Smooth muscle cell of the brain vasculature (primary cell): ENCODE data around the gene RRAGD.

Experiments used
- DNase-seq: peaks from one replicate; pipeline ENCODE4 v3.0.0-alpha.2; 2012; ENCODE audit warnings: low read depth, low spot score

RRAGD gene

GRCh38 chr6:89346433-89346832 is 65.6 kb downstream of the RRAGD start:
- DNase-seq: no peak

GRCh38 chr6:89339565-89339964 is 72.5 kb downstream of the RRAGD start:
- DNase-seq: no peak

- DNase-seq: no peak
Measured at GRCh38 chr6:89335164-89335563, 76.9 kb downstream of the RRAGD start.

GRCh38 chr6:89330910-89331309 is 81.2 kb downstream of the RRAGD start:
- no peak for DNase-seq

GRCh38 chr6:89328976-89329375 is 83.1 kb downstream of the RRAGD start:
- DNase-seq: no peak

- no peak for DNase-seq
Measured at GRCh38 chr6:89324304-89324703, 87.8 kb downstream of the RRAGD start.

GRCh38 chr6:89323511-89323971 is 88.5 kb downstream of the RRAGD start:
- DNase-seq: no peak

- no peak for DNase-seq
Measured at GRCh38 chr6:89321131-89321970, 90.7 kb downstream of the RRAGD start.

GRCh38 chr6:89320012-89320559 is 92.0 kb downstream of the RRAGD start:
- no peak for DNase-seq

GRCh38 chr6:89317067-89317466 is 95.0 kb downstream of the RRAGD start:
- DNase-seq: no peak

- no peak for DNase-seq
Measured at GRCh38 chr6:89315249-89315885, 96.7 kb downstream of the RRAGD start, which contains the start of gene GABRR2. Gene GABRR2, minus strand, starts transcription at chr6:89315299. Its CDS starts 134 bp downstream, at chr6:89315165.

- no peak for DNase-seq
Measured at GRCh38 chr6:89314692-89315091, 97.4 kb downstream of the RRAGD start.
